GM18519 (cell line): ENCODE results near the gene STK24.

ENCODE experiments used
- ATAC-seq: cut with Tn5 transposase; IDR thresholded peaks from one replicate; pipeline ENCODE4 v1.9.1; 2021; ENCODE audit warnings: mild to moderate bottlenecking, moderate library complexity; ENCODE audit not compliant: unreplicated experiment, low FRiP score

STK24 gene

GRCh38 chr13:98536729-98537128 is 40.2 kb downstream of the STK24 start:
- no peak for ATAC-seq

GRCh38 chr13:98535501-98536354 is 41.2 kb downstream of the STK24 start:
- ATAC-seq, result no peak

- no peak for ATAC-seq
Measured at GRCh38 chr13:98534821-98535220, 42.1 kb downstream of the STK24 start.

- ATAC-seq, result no peak
Measured at GRCh38 chr13:98533912-98534311, 43.0 kb downstream of the STK24 start.

- no peak for ATAC-seq
Measured at GRCh38 chr13:98532254-98532653, 44.7 kb downstream of the STK24 start.

- no peak for ATAC-seq
Measured at GRCh38 chr13:98530217-98530616, 46.7 kb downstream of the STK24 start.

- no peak for ATAC-seq
Measured at GRCh38 chr13:98529171-98529570, 47.7 kb downstream of the STK24 start.

- ATAC-seq, result no peak
Measured at GRCh38 chr13:98528663-98529064, 48.2 kb downstream of the STK24 start.

GRCh38 chr13:98527526-98527925 is 49.4 kb downstream of the STK24 start:
- no peak for ATAC-seq

GRCh38 chr13:98526182-98526512 is 50.8 kb downstream of the STK24 start:
- ATAC-seq, result peak; percentile 26

- ATAC-seq, result peak; percentile 21
Measured at GRCh38 chr13:98525456-98526181, 51.3 kb downstream of the STK24 start.

GRCh38 chr13:98524793-98525192 is 52.1 kb downstream of the STK24 start:
- no peak for ATAC-seq

- no peak for ATAC-seq
Measured at GRCh38 chr13:98524391-98524790, 52.5 kb downstream of the STK24 start.

GRCh38 chr13:98523455-98524102 is 53.3 kb downstream of the STK24 start:
- peak; percentile 32 for ATAC-seq

GRCh38 chr13:98522371-98522770 is 54.5 kb downstream of the STK24 start:
- ATAC-seq, result no peak

GRCh38 chr13:98521461-98522247 is 55.3 kb downstream of the STK24 start:
- ATAC-seq, result no peak

- no peak for ATAC-seq
Measured at GRCh38 chr13:98520674-98521449, 56.0 kb downstream of the STK24 start.

GRCh38 chr13:98519976-98520375 is 56.9 kb downstream of the STK24 start:
- no peak for ATAC-seq

GRCh38 chr13:98517576-98518310 is 59.2 kb downstream of the STK24 start:
- ATAC-seq, result peak; percentile 32
